GM23248 (cell line): ENCODE data around the gene HTRA1.

Experiments
- EZH2 ChIP-seq: fragments of 200-600 bp; sonication (generic); IDR thresholded peaks from 2 replicates; pipeline ENCODE4 v1.6.1; 2018; ENCODE audit warnings: antibody characterized with exemption, mild to moderate bottlenecking; ENCODE audit not compliant: insufficient read depth, poor library complexity, severe bottlenecking
- EZH2phosphoT487 ChIP-seq: fragments of 200-600 bp; sonication (generic); IDR thresholded peaks from 2 replicates; pipeline ENCODE4 v1.6.1; 2018; ENCODE audit warnings: antibody characterized with exemption, moderate library complexity, mild to moderate bottlenecking, low read depth; ENCODE audit not compliant: insufficient read depth

- TF ChIP-seq EZH2 (no peak), EZH2phosphoT487 (no peak)
These were observed 89.6 kb downstream of the HTRA1 start for GRCh38 chr10:122550983-122551382.
